ENCODE data around the gene HAGH. TPM values are rescaled to one million over a fixed set of nuclear protein-coding genes. Genes with fewer than 3 reads are reported as not detected.

The HAGH gene
- polyA plus RNA-seq, 1 donor from 2014 or later = 163 TPM

GRCh38 chr16:1825381-1825863 is 1.2 kb downstream of the HAGH start:
- H3K27me3 ChIP-seq (ENCODE audit: insufficient read depth, low read depth, low read length) = no peaks in the 10 kb centered on the region
- H2AFZ ChIP-seq (ENCODE audit: low read depth, low read length) = no peak overlapping the region
- no peaks in the 10 kb centered on the region for H3K9me3 ChIP-seq (ENCODE audit: low read length)
- H3K9ac ChIP-seq (ENCODE audit: low read length) = peak overlapping the region; percentile 68
- H3K4me2 ChIP-seq (ENCODE audit: low read length) = peak overlapping the region; percentile 68
- H3K9me2 ChIP-seq (ENCODE audit: insufficient read depth, low read length) = no peaks in the 10 kb centered on the region
- H4K20me1 ChIP-seq (ENCODE audit: insufficient read depth) = no peaks in the 10 kb centered on the region
- no peaks in the 10 kb centered on the region for H3F3A ChIP-seq (ENCODE audit: insufficient read depth, low read length, poor library complexity, severe bottlenecking)
- H3K79me2 ChIP-seq (replicated peaks; ENCODE audit: insufficient read depth, low read length) = peaks cover 31% of the 10 kb centered on the region
- no peaks in the 10 kb centered on the region for H3K36me3 ChIP-seq (ENCODE audit: insufficient read depth, low read length)
- H3K27ac ChIP-seq (ENCODE audit: low read length) = peak overlapping the region; percentile 42
- peak overlapping the region; percentile 67 for H3K4me3 ChIP-seq (ENCODE audit: low read length)
- no peak for TF ChIP-seq MXI1 (conservative IDR thresholded peaks at IDR 0.05; ENCODE audit: poor library complexity, severe bottlenecking)
- TF ChIP-seq EZH2 (IDR thresholded peaks at IDR 0.05; ENCODE audit: borderline replicate concordance, insufficient read depth, low read length, poor library complexity, severe bottlenecking) = no peak
- no peak for TF ChIP-seq POLR2AphosphoS5 (IDR thresholded peaks at IDR 0.05)
- no peak for TF ChIP-seq SMC3 (conservative IDR thresholded peaks at IDR 0.05; ENCODE audit: poor library complexity)
- TF ChIP-seq TAF1 (IDR thresholded peaks at IDR 0.05; ENCODE audit: low read depth) = no peak
- TF ChIP-seq EP300 (conservative IDR thresholded peaks at IDR 0.05; ENCODE audit: poor library complexity, severe bottlenecking) = no peak
- TF ChIP-seq, protein P1, sequence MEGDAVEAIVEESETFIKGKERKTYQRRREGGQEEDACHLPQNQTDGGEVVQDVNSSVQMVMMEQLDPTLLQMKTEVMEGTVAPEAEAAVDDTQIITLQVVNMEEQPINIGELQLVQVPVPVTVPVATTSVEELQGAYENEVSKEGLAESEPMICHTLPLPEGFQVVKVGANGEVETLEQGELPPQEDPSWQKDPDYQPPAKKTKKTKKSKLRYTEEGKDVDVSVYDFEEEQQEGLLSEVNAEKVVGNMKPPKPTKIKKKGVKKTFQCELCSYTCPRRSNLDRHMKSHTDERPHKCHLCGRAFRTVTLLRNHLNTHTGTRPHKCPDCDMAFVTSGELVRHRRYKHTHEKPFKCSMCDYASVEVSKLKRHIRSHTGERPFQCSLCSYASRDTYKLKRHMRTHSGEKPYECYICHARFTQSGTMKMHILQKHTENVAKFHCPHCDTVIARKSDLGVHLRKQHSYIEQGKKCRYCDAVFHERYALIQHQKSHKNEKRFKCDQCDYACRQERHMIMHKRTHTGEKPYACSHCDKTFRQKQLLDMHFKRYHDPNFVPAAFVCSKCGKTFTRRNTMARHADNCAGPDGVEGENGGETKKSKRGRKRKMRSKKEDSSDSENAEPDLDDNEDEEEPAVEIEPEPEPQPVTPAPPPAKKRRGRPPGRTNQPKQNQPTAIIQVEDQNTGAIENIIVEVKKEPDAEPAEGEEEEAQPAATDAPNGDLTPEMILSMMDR (IDR thresholded peaks at IDR 0.05; ENCODE audit: poor library complexity, severe bottlenecking) = no peak
- TF ChIP-seq RAD21 (conservative IDR thresholded peaks at IDR 0.05) = no peak
- no peak for TF ChIP-seq REST (IDR thresholded peaks at IDR 0.05; ENCODE audit: borderline replicate concordance)

DNA sequence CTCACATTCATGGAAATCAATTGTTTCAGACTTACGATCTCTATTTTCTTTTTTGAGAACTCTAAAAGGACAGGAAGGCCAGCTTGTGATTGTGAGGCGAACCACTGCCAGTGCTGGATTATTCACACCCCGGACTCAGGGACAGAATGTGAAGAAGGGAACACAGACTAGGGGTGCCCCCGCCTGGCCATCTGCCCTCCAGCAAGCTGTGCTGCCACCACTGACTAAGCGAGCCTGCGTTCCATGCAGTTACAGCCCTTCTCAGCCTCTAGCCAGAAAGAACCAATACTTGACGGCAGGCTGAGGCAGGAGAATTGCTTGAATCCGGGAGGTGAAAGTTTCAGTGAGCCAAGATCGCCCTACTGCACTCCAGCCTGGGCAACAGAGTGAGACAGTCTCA is 2.8 kb downstream of the HAGH start:
- TF ChIP-seq, protein P1 (IDR thresholded peaks at IDR 0.05; ENCODE audit: poor library complexity, severe bottlenecking) = no peak
- no peak for TF ChIP-seq RAD21 (conservative IDR thresholded peaks at IDR 0.05)
- H3F3A ChIP-seq (ENCODE audit: insufficient read depth, low read length, poor library complexity, severe bottlenecking) = no peaks in the 10 kb centered on the region
- H2AFZ ChIP-seq (ENCODE audit: low read depth, low read length) = no peak overlapping the region
- H3K36me3 ChIP-seq (ENCODE audit: insufficient read depth, low read length) = no peaks in the 10 kb centered on the region
- no peak overlapping the region for H3K9ac ChIP-seq (ENCODE audit: low read length)
- H3K4me2 ChIP-seq (ENCODE audit: low read length) = no peak overlapping the region
- H3K79me2 ChIP-seq (replicated peaks; ENCODE audit: insufficient read depth, low read length) = peaks cover 27% of the 10 kb centered on the region
- H3K4me3 ChIP-seq (ENCODE audit: low read length) = no peak overlapping the region
- H4K20me1 ChIP-seq (ENCODE audit: insufficient read depth) = no peaks in the 10 kb centered on the region
- no peak overlapping the region for H3K27ac ChIP-seq (ENCODE audit: low read length)
- no peaks in the 10 kb centered on the region for H3K9me2 ChIP-seq (ENCODE audit: insufficient read depth, low read length)
- no peaks in the 10 kb centered on the region for H3K9me3 ChIP-seq (ENCODE audit: low read length)
- H3K27me3 ChIP-seq (ENCODE audit: insufficient read depth, low read depth, low read length) = no peaks in the 10 kb centered on the region

All from neural cell (in vitro differentiated cells).